Right forelimb (tissue), 1 donor: ENCODE measurements around the gene ENO2.

Source experiments
- DNase-seq: peaks from one replicate; pipeline ENCODE4 v3.0.0-alpha.2; 2018

ENO2 gene

DNA sequence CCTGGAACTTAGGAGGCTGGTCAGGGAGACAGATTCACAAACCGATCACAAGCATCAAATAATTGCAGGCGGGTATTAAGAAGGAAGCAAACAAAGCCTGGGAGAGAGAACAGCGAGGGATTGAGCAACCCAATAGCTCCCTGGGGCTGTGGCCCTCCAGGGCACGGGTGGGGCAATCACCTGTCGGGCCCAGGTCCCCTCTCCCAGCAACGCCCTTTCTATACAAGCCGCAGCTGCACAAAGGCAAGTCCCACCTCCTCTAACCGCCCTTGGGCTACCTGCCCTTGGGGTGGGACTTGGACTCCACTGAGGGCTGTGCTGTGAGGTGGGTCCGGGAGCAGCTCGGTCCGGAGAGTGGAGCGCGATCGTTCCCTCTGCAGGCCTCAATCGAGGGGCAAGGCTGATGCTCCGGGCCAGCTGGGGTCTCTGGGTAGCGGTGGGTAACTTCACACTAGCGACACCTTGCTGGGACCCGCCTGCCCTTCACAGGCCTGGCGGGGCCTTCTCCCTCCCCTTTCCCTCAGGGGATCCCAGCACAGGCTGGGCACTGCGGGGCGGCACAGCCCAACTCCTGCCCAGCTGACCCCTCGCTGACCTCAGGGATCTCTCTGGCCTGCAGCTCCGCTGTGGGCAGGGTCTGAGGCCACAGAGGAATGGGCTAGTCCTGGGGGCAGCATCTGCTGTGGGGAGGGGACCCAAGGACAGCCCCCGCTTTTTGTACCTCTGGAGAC is 48.1 kb downstream of the ENO2 start:
- DNase-seq = no peak

- DNase-seq = peak; percentile 43
Measured at GRCh38 chr12:6963016-6963731, 48.8 kb downstream of the ENO2 start.

DNA sequence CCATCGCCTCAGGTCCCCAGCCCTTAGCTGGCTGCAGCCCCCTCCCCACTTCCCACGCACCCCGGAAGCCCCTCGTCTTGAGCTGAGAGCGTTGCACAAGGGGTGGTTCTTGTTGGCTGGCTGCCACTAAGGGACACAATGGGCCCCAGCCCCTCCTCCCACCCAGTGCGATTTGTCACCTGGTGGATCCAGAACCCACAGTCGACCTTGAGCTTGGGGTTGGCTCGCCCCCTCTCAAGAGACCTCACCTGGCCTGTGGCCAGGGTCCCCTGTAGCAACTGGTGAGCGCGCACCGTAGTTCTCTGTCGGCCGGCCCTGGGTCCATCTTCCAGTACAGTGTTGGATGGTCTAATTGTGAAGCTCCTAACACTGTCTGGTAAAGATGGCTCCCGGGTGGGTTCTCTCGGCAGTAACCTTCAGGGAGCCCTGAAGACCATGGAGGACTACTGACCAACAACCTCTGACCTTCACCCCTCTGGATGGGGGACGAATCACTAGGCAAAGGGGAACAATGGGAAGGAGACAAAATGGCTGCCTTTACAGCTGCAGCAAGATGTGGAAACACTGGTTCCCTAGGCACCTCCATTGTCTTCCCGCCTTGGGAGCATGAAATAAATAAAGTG is 49.5 kb downstream of the ENO2 start:
- peak; percentile 30 for DNase-seq

- DNase-seq = peak; percentile 32
Measured at GRCh38 chr12:6964605-6965025, 50.2 kb downstream of the ENO2 start.

GRCh38 chr12:6965026-6965661 is 50.8 kb downstream of the ENO2 start:
- peak; percentile 87 for DNase-seq

GRCh38 chr12:6965714-6966113 is 51.3 kb downstream of the ENO2 start:
- DNase-seq = no peak

DNA sequence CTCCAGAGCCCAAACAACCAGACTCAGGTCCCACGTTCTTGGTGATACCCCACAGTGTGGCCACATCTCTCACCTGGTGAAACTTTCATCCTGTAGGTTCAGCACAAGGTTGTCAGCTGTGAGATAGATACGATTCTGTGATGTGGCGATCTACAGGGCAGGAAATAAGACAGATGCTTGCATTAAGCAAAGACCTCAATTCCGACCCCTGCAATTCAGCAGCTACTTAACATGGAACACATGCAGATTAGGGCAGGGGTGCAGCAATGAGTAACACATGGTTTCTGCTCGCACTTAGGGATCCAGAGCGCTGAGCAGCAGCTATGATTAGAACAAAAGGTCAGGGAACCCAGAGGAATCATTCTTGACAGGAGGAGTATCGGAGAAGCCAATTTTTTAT is 52.0 kb downstream of the ENO2 start:
- DNase-seq = no peak

DNA sequence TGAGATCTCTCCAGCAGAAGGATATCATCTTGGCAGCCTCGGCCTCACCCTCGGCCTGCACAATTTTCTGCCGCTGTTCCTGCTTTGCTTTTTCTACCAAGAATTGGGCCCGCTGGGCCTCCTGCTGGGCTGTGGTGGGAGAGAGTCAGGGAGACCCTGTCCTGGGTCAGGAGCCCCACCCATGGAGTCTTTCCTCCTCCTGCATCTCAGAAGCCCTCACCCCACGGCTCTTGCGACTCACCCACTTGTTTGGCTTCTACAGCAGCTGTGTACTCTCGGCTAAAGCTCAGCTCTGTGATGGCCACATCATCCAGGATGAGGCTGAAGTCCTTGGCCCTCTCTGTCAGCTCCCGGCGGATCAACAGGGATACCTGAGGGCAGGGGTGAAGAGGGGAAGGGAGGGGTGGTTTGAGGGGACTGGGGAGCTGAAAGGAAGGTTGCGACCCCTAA is 53.3 kb downstream of the ENO2 start:
- no peak for DNase-seq

DNA sequence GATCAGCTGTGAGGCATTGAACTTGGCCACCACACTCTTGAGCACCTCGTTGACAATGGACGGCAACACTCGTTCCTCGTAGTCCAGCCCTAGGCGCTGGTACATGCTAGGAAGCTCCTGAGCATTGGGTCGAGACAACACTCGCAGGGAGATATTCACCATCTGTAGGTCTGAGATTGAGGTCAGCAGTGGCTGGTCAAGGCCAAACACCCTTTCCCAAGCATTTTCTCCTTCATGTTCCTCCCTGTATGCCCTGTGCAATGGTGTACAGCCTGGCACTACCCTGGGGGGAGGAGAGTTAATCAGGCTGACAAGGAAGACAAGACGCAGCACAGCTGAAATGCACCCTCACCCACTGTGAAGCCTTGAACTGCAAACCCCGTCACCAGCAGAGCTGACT is 54.0 kb downstream of the ENO2 start:
- DNase-seq = peak; percentile 37

DNA sequence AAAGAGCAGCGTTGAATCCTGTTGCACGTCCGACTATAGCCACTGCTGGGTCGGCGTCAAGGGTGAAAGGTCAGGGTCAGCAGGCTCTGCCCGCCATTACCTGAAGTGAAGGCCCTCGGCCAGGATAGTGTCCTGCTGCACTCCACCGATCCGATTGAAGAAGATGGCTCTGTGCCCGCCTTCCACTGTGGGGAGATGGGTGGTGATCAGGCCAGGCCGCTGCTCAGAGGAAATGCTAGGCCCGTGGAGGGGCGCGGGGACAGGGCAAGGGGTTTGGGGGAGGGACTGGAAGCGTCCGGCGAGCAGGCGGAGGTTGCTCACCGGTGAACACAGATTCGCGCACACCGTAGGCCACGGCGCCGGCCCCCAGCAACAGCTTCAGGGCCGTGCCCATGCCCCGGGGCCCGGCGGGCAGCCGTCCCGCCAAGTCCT is 55.7 kb downstream of the ENO2 start:
- DNase-seq = no peak
